ENCODE measurements around the gene SARDH.

The SARDH gene

GRCh38 chr9:133621725-133622267 is 116.4 kb downstream of the SARDH start (continued):
- no peak for TF ChIP-seq ZBTB26 (tag by site-specific recombination; optimal IDR thresholded peaks at IDR 0.05)
- TF ChIP-seq FEZF1 (tag by site-specific recombination; IDR thresholded peaks at IDR 0.05) = no peak
- no peak for TF ChIP-seq ZNF501 (tag by site-specific recombination; IDR thresholded peaks at IDR 0.05)
- TF ChIP-seq ZNF610 (tag by site-specific recombination; IDR thresholded peaks at IDR 0.05; ENCODE audit: borderline replicate concordance) = no peak

GRCh38 chr9:133619791-133620190 is 118.4 kb downstream of the SARDH start:
- Histone ChIP-seq H3K36me3 (ENCODE audit: control insufficient read depth in 2 of 2, insufficient read depth in 1 of 2, low read length in 2 of 2) (no peaks in the 10 kb centered on the region), H3K9me3 (ENCODE audit: control insufficient read depth, insufficient read depth, low read depth, low read length) (no peaks in the 10 kb centered on the region), H3K4me3 (ENCODE audit: low read depth, low read length) (no peak overlapping the region), H3K27ac (ENCODE audit: extremely low read depth, low read depth, low read length) (no peak overlapping the region), H3K4me1 (ENCODE audit: control insufficient read depth, insufficient read depth, low read length) (no peaks in the 10 kb centered on the region)
- ChIA-PET POLR2A (no interaction called here), CTCF (interaction anchor here (1.0 kb wide), 1 partner anchor 15 kb away, joined by 3 read pairs; no protein-coding TSS in a partner anchor)
- TF ChIP-seq ZNF830 (tag by site-specific recombination; IDR thresholded peaks at IDR 0.05; ENCODE audit: low read depth) = no peak
- TF ChIP-seq ZNF121 (tag by site-specific recombination; IDR thresholded peaks at IDR 0.05) = no peak
- TF ChIP-seq CTCF (tag by site-specific recombination; IDR thresholded peaks at IDR 0.05) = no peak
- no peak for TF ChIP-seq ZNF280C (tag by site-specific recombination; IDR thresholded peaks at IDR 0.05)
- no peak for TF ChIP-seq ZBTB6 (tag by site-specific recombination; IDR thresholded peaks at IDR 0.05)
- no peak for TF ChIP-seq ZNF341 (tag by site-specific recombination; IDR thresholded peaks at IDR 0.05; ENCODE audit: low read depth)
- no peak for TF ChIP-seq ZNF544 (tag by site-specific recombination; IDR thresholded peaks at IDR 0.05)

- Histone ChIP-seq H3K4me3 (ENCODE audit: low read depth, low read length) (no peak overlapping the region), H3K36me3 (ENCODE audit: control insufficient read depth in 2 of 2, insufficient read depth in 1 of 2, low read length in 2 of 2) (no peaks in the 10 kb centered on the region), H3K9me3 (ENCODE audit: control insufficient read depth, insufficient read depth, low read depth, low read length) (no peaks in the 10 kb centered on the region), H3K27ac (ENCODE audit: extremely low read depth, low read depth, low read length) (no peak overlapping the region), H3K4me1 (ENCODE audit: control insufficient read depth, insufficient read depth, low read length) (no peaks in the 10 kb centered on the region)
- TF ChIP-seq ZNF174 (tag by site-specific recombination; IDR thresholded peaks at IDR 0.05) (no peak), KLF1 (tag by site-specific recombination; IDR thresholded peaks at IDR 0.05) (no peak), MYNN (tag by site-specific recombination; IDR thresholded peaks at IDR 0.05; ENCODE audit: borderline replicate concordance) (no peak), ZNF521 (tag by site-specific recombination; IDR thresholded peaks at IDR 0.05) (no peak), ZNF169 (tag by site-specific recombination; IDR thresholded peaks at IDR 0.05) (no peak), ZBTB44 (tag by site-specific recombination; IDR thresholded peaks at IDR 0.05) (no peak), ZNF561 (tag by site-specific recombination; IDR thresholded peaks at IDR 0.05; ENCODE audit: borderline replicate concordance) (no peak), ZBTB20 (tag by site-specific recombination; IDR thresholded peaks at IDR 0.05) (no peak), ZNF223 (tag by site-specific recombination; IDR thresholded peaks at IDR 0.05) (no peak), ZNF776 (tag by site-specific recombination; IDR thresholded peaks at IDR 0.05; ENCODE audit: borderline replicate concordance) (no peak), ZNF24 (tag by site-specific recombination; IDR thresholded peaks at IDR 0.05) (no peak)
- CTCF ChIA-PET = interaction anchor here (1.0 kb wide), 1 partner anchor 14 kb away, joined by 3 read pairs; no protein-coding TSS in a partner anchor
- POLR2A ChIA-PET = interaction anchor here (0.6 kb wide), 1 partner anchor 8 kb away, joined by 9 read pairs; no protein-coding TSS in a partner anchor
Observed at GRCh38 chr9:133618726-133619125, 119.4 kb downstream of the SARDH start.

All from HEK293 (cell line).